HL-60/S4 treated with phorbol 12-myristate 13-acetate at 8.2 ng/mL for 4 days and 3 days (cell line): ENCODE data around the gene FAM236D.
"Not testable (repeated sequence)": the region's sequence is repeated elsewhere in the genome, so short reads cannot be mapped to it uniquely, and the experiment has no call there.

Experiments used
- in situ Hi-C: fragments of 300-500 bp; cut with MboI; formaldehyde crosslinking; loops from 2 replicates; pipeline ENCODE4 v1.15.0; 2022; ENCODE audit warnings: low sequenced_read_pairs

FAM236D gene

DNA sequence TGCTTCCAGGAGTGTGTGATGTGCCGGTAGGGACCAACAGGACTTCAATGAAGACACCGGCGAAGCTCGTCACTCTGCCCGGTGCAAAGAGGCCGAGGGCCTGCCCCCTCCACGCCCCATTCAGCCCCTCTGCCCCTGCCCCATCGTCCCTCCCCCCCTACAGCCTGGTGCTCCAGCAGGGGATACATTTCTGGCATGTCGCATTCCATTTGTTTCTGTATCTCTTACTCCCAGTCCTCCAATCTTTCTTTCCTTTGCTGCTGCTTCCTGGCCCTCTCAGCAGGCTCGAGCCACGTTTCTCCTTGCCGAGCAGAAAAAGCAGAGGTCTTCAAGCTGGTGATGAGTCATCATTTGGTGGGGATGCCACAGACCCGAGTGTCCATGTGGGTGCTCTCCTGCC, at the start of gene FAM236D:
TSS of gene FAM236D (minus strand) at position 101 of the 400 bp plus-strand sequence. CDS start at position 1, 100 bp downstream.
- in situ Hi-C loops = not testable (repeated sequence)

DNA sequence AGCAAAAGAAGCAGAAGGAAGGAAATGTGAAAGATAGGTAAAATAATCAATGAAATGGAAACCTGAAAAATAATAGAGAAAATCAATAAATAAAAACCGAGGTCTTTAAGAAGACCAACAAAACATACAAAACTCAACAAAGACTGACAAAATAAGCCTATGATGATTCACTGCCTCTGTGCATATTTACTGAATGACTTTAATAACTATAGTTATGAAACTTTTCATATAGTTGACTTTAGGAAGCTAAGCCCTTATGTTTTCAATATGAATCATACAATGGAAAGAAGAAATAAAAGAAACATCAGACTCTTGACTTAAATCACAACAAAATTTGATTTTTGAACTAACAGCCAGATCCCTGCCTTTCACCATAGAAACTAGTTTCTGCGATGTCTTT, 29.5 kb upstream of the FAM236D start:
- in situ Hi-C loops = not testable (repeated sequence)

DNA sequence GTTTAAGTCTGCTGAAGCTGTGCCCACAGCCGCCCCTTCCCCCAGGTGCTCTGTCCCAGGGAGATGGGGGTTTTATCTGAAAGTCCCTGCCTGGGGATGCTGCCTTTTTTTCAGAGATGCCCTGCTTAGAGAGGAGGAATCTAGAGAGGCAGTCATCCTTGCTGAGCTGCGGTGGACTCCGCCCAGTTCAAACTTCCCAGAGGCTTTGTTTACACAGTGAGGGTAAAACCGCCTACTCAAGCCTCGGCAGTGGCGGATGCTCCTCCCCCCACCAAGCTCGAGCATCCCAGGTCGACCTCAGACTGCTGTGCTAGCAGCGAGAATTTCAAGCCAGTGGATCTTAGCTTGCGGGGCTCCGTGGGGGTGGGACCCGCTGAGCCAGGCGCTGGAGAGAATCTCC, 22.7 kb upstream of the FAM236D start:
- in situ Hi-C loops = not testable (repeated sequence)

GRCh38 chrX:72790390-72790789, 17.6 kb downstream of the FAM236D start:
- in situ Hi-C loops = not testable (repeated sequence)

- in situ Hi-C loops = not testable (repeated sequence)
Measured at GRCh38 chrX:72788142-72788541, 19.9 kb downstream of the FAM236D start.

GRCh38 chrX:72783964-72784363, 24.0 kb downstream of the FAM236D start:
- in situ Hi-C loops = not testable (repeated sequence)

DNA sequence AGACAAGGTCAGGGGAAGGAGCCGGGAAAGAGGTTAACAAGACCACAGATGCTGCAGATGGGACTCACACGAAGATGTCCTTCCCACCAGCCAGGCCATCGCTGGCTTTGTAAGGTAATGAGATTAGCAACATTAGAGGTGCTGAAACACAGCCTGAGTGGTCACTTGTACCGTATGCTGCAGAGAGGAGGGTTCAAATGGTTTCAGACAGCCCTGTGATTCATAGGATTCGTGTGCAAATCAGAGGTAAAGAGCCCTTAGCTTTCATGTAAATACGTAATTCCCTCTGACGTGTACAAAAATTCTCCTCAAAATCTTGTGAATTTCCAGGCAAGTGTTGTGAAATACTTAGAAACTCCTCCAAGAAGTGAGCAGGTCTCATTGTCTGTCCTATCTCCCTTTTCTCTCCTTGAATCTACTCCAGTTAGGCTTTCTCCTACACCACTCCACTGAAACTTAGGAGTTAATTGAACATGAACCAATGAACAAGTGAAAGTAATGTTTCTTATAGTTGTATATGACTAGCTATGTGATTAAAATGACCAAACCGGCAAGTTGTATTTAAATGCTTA, 24.6 kb downstream of the FAM236D start:
- in situ Hi-C loops = not testable (repeated sequence)

DNA sequence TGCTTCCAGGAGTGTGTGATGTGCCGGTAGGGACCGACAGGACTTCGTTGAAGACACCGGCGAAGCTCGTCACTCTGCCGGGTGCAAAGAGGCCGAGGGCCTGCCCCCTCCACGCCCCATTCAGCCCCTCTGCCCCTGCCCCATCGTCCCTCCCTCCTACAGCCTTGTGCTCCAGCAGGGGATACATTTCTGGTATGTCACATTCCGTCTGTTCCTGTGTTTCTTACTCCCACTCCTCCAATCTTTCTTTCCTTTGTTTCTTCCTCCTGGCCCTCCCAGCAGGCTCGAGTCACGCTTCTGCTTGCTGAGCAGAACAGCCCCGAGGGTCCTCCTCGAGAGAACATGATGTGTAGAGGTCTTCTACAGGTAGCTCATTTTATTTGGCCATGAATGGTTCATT, 25.4 kb downstream of the FAM236D start, which contains the start of gene FAM236B:
TSS of gene FAM236B (minus strand) at position 101 of the 400 bp plus-strand sequence. CDS start at position 1, 100 bp downstream.
- in situ Hi-C loops = not testable (repeated sequence)

- in situ Hi-C loops = not testable (repeated sequence)
Measured at GRCh38 chrX:72778146-72778545, 29.9 kb downstream of the FAM236D start.

GRCh38 chrX:72777467-72777790, 30.6 kb downstream of the FAM236D start:
- in situ Hi-C loops = not testable (repeated sequence)

DNA sequence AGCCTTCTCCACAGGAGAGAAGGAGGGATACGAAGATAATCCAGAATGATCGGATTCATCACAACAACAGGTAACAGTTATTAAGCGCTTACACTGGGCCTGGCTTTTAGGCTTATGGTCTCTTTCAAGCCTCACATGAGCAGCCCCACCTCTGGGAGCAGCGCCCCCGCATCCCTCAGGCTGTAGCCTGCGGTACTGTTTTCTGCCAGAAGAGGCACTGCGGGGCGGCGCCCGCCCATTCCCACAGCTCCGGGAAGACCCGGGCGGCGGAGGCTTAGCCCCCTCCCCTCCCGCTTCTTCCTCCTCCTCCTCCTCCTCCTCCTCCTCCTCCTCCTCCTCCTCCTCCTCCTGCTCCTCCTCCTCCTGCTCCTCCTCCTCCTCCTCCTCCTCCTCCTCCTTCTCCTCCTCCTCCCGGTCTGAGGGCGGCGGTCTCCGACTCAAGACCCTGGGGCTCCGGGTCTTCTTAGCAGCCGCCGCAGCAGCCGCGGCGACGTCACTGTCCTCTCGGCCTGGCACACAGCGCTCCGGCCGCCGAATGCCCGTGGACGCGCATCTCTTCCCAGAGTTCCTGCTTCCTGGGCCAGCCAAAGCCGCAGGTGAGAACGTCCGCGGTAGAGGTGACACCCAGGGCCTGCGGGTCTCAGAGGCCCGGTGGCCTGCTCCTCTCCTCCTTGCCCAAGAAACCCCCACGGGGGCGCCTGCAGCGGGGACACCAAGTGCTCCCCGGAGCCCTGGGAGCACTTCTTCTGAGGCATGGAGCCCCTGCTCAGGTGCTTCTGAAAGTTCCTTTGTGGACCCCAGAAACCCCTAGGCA, 31.1 kb downstream of the FAM236D start, which contains the start of gene DMRTC1B:
TSS of gene DMRTC1B (plus strand) at position 238 of the 814 bp plus-strand sequence. CDS start 68,246 bp downstream, outside the sequence.
- in situ Hi-C loops = not testable (repeated sequence)

DNA sequence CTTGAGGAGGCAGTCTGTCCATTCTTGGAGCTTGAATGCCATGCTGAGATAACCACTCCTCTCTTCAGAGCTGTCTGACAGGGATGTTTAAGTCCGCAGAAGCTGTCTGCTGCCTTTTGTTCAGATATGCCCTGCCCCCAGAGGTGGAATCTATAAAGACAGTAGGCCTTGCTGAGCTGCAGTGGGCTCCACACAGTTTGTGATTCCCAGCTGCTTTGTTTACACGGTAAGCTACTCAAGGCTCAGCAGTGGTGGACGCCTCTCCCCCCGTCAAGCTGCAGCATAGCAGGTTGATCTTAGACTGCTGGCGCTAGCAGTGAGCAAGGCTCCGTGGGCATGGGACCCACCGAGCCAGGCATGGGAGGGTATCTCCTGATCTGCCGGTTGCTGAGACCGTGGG, 47.6 kb downstream of the FAM236D start:
- in situ Hi-C loops = not testable (repeated sequence)
